A549 (cell line): Measurements from ENCODE around the gene DGKD. TPM values are rescaled to one million over a fixed set of nuclear protein-coding genes. Genes with fewer than 3 reads are reported as not detected.

Experiments used
- ATAC-seq, 2 experiments: fragments of 200-7000 bp in 1 of 2; fragments of >200 bp in 1 of 2; cut with Nextera tagmentation in 1 of 2; cut with Tn5 transposase in 1 of 2; 3 replicates each; pipeline versions ENCODE4 v1.8.0 to v1.9.1; 2018 to 2020; ENCODE audit warnings: mild to moderate bottlenecking in 1 of 2, moderate library complexity in 1 of 2
- CTCF ChIA-PET: fragments of 300-600 bp; sonication (Branson Sonifier 250); formaldehyde crosslinking; extraction: SDS; loops from one replicate; lab custom pipeline; 2021; ENCODE audit warnings: antibody characterized with exemption, inconsistent platforms; lab: Yijun Ruan, JAX
- POLR2A ChIA-PET: fragments of 350-600 bp; formaldehyde crosslinking; extraction: SDS; loops from one replicate; lab custom pipeline; 2021; ENCODE audit warnings: antibody characterized with exemption, inconsistent platforms; lab: Yijun Ruan, JAX
- DNase-seq, 2 experiments: peaks; one replicate each; pipeline versions ENCODE4 v3.0.0 to v3.0.0-alpha.2; 2011 to 2016; ENCODE audit warnings: low read depth in 1 of 2, low spot score in 1 of 2
- FAIRE-seq: peaks from 2 replicates; lab custom pipeline; 2011; peaks lifted over from hg19 to GRCh38; lab: Jason Lieb, UNC
- H3K27ac ChIP-seq, 2 experiments: fragments of >200 bp; sonication (Bioruptor Twin); formaldehyde crosslinking; 3 replicates each; pipeline ENCODE4 v1.5.1; 2016 to 2017
- H3K4me1 ChIP-seq: fragments of >200 bp; sonication (Bioruptor Twin); formaldehyde crosslinking; 3 replicates; pipeline ENCODE4 v1.6.1; 2016
- H3K4me2 ChIP-seq: fragments of >200 bp; sonication (Bioruptor Twin); formaldehyde crosslinking; 3 replicates; pipeline ENCODE4 v1.6.1; 2016
- H3K4me3 ChIP-seq: fragments of >200 bp; sonication (Bioruptor Twin); formaldehyde crosslinking; 3 replicates; pipeline ENCODE4 v1.5.1; 2016
- H3K9me3 ChIP-seq: fragments of >200 bp; sonication (Bioruptor Twin); formaldehyde crosslinking; 3 replicates; pipeline ENCODE4 v1.6.1; 2016
- ATOH8 ChIP-seq: fragments of 250-450 bp; sonication (Bioruptor Pico); IDR thresholded peaks from 2 replicates; pipeline ENCODE4 v1.5.0; 2020; ENCODE audit warnings: low read depth, mild to moderate bottlenecking, moderate library complexity
- BCL3 ChIP-seq: fragments of >200 bp; sonication (Bioruptor Twin); formaldehyde crosslinking; IDR thresholded peaks from 3 replicates; pipeline ENCODE4 v1.6.1; 2016
- CBX8 ChIP-seq: fragments of 200-600 bp; sonication (generic); IDR thresholded peaks from 2 replicates; pipeline ENCODE4 v1.6.1; 2016
- CHD4 ChIP-seq: fragments of 200-600 bp; sonication (generic); IDR thresholded peaks from 2 replicates; pipeline ENCODE4 v1.6.1; 2016; ENCODE audit warnings: antibody characterized with exemption, mild to moderate bottlenecking, borderline replicate concordance
- CTCF ChIP-seq: fragments of >200 bp; sonication (Bioruptor Twin); formaldehyde crosslinking; IDR thresholded peaks from 3 replicates; pipeline ENCODE4 v1.5.1; 2016
- EP300 ChIP-seq, 2 experiments: fragments of >200 bp; sonication (Bioruptor Twin); formaldehyde crosslinking; IDR thresholded peaks; 2 replicates in 1 of 2; 3 replicates in 1 of 2; pipeline ENCODE4 v1.6.1; 2016 to 2017
- FOSL2 ChIP-seq, 2 experiments: fragments of 450-650 bp in 1 of 2; fragments of >200 bp in 1 of 2; sonication (Bioruptor Twin) in 1 of 2; formaldehyde crosslinking; IDR thresholded peaks; 2 replicates each; pipeline versions ENCODE4 v1.5.0 to v1.6.1; 2016 to 2020; ENCODE audit warnings: mild to moderate bottlenecking in 1 of 2, moderate library complexity in 1 of 2
- GATA3 ChIP-seq: IDR thresholded peaks from 2 replicates; pipeline ENCODE4 v1.6.1; 2012; ENCODE audit warnings: borderline replicate concordance
- HDAC2 ChIP-seq: fragments of 200-600 bp; sonication (generic); IDR thresholded peaks from 2 replicates; pipeline ENCODE4 v1.6.1; 2016
- HOXA7 ChIP-seq: fragments of 250-450 bp; sonication (Bioruptor Pico); IDR thresholded peaks from 2 replicates; pipeline ENCODE4 v1.5.0; 2020; ENCODE audit warnings: mild to moderate bottlenecking, moderate library complexity
- HOXB13 ChIP-seq: fragments of 250-450 bp; sonication (Bioruptor Pico); IDR thresholded peaks from 2 replicates; pipeline ENCODE4 v1.5.0; 2020; ENCODE audit warnings: low read depth, mild to moderate bottlenecking, moderate library complexity
- JUNB ChIP-seq: fragments of >200 bp; sonication (Bioruptor Twin); formaldehyde crosslinking; IDR thresholded peaks from 2 replicates; pipeline ENCODE4 v1.6.1; 2016
- KDM1A ChIP-seq: fragments of 200-600 bp; sonication (generic); IDR thresholded peaks from 2 replicates; pipeline ENCODE4 v1.6.1; 2016; ENCODE audit warnings: low read depth, mild to moderate bottlenecking
- MAFK ChIP-seq: fragments of 450-650 bp; IDR thresholded peaks from 2 replicates; pipeline ENCODE4 v1.6.1; 2014; ENCODE audit not compliant: partially characterized antibody
- MAZ ChIP-seq: fragments of 150-350 bp; IDR thresholded peaks from 2 replicates; pipeline ENCODE4 v1.6.1; 2014; ENCODE audit warnings: antibody characterized with exemption, low read depth, low read length, borderline replicate concordance
- MYC ChIP-seq: IDR thresholded peaks from 2 replicates; pipeline ENCODE4 v1.6.1; 2012; ENCODE audit warnings: mild to moderate bottlenecking, inconsistent platforms, low read length, improper control_type of control experiment, borderline replicate concordance
- PBX3 ChIP-seq: IDR thresholded peaks from 2 replicates; pipeline ENCODE4 v1.6.1; 2012
- RAD21 ChIP-seq, 2 experiments: fragments of >200 bp in 1 of 2; sonication (Bioruptor Twin) in 1 of 2; formaldehyde crosslinking in 1 of 2; IDR thresholded peaks in 1 of 2; conservative IDR thresholded peaks in 1 of 2; 2 replicates in 1 of 2; 3 replicates in 1 of 2; pipeline ENCODE4 v1.6.1; 2012 to 2018; ENCODE audit warnings: inconsistent platforms in 1 of 2
- RCOR1 ChIP-seq: fragments of 150-350 bp; IDR thresholded peaks from 2 replicates; pipeline ENCODE4 v1.6.1; 2014; ENCODE audit warnings: antibody characterized with exemption, low read length, low read depth
- REST ChIP-seq: fragments of 200-600 bp; sonication (generic); IDR thresholded peaks from 2 replicates; pipeline ENCODE4 v1.6.1; 2016; ENCODE audit warnings: antibody characterized with exemption, mild to moderate bottlenecking, moderate library complexity
- SMC3 ChIP-seq: fragments of >200 bp; sonication (Bioruptor Twin); formaldehyde crosslinking; IDR thresholded peaks from 3 replicates; pipeline ENCODE4 v1.6.1; 2018; ENCODE audit warnings: inconsistent platforms
- USF2 ChIP-seq: fragments of 450-650 bp; IDR thresholded peaks from 2 replicates; pipeline ENCODE4 v1.6.1; 2014; ENCODE audit warnings: antibody characterized with exemption
- WGBS: methylation state at CpG from one replicate; pipeline ENCODE4 v1.1.6; 2017; ENCODE audit errors: missing lambda C conversion rate; 5-methylcytosine and 5-hydroxymethylcytosine counted together
- polyA plus RNA-seq, 4 experiments: library from polyadenylated mRNA; depleted of rRNA in 3 of 4; stranded (reverse); fragments of >200 nt; fragmentation: RNase III in 1 of 4; extraction: RNeasy Plus Mini Kit Qiagen cat#74134 plus additional on column Dnase treatment in 1 of 4; gene quantifications; 2 replicates in 3 of 4; 3 replicates in 1 of 4; pipeline ENCODE4 v1.2.3, GENCODE V29; 2011 to 2017

The DGKD gene
- polyA plus RNA-seq, 2 of the 4 experiments (the other 2 are of a cell fraction): 68.8 to 99.6 TPM

- TF ChIP-seq REST (no peak), CTCF (peak; percentile 65), HOXB13 (CRISPR knock-in tag) (no peak), KDM1A (no peak), FOSL2 (IDR thresholded peaks at IDR 0.05) (no peak), FOSL2 (CRISPR knock-in tag; IDR thresholded peaks at IDR 0.05) (no peak), CBX8 (no peak), GATA3 (0 out of 2 replicates have a peak, but pooled peaks have one; percentile 12), SMC3 (peak; percentile 78), RAD21 (conservative IDR thresholded peaks at IDR 0.05 in 1 of 2, IDR thresholded peaks at IDR 0.05 in 1 of 2) (peak; percentile 74 to 79), PBX3 (no peak), HDAC2 (no peak), ATOH8 (no peak)
Observed at GRCh38 chr2:233449081-233449901, 95.0 kb downstream of the DGKD start (continued).

GRCh38 chr2:233449921-233450863 is 95.9 kb downstream of the DGKD start:
- DNase-seq (no peak), FAIRE-seq (no peak), ATAC-seq (peak in 1 of 2 experiments; percentile 5; a peak in 2 of 6 replicates)
- H3K9me3 ChIP-seq: no peaks in the 10 kb centered on the region
- ChIA-PET CTCF (interaction anchor here (0.6 to 20.8 kb wide), 7 partner anchors 27 to 408 kb away, joined by 3 to 356 read pairs (median 11); no protein-coding TSS in a partner anchor), POLR2A (no interaction called here)
- no peak overlapping the region for H3K4me3 ChIP-seq
- peak overlapping the region; percentile 93 to 94 for H3K27ac ChIP-seq
- no peak overlapping the region; the same call in 2 of the 3 replicates for H3K4me2 ChIP-seq
- 92% methylated on average over 28 of the region's 33 CpGs for WGBS
- H3K4me1 ChIP-seq: peaks cover 61% of the 10 kb centered on the region
- no peak for TF ChIP-seq RCOR1
- TF ChIP-seq BCL3: no peak
- TF ChIP-seq HOXA7: no peak
- TF ChIP-seq HOXB13 (CRISPR knock-in tag): no peak
- TF ChIP-seq GATA3: no peak
- no peak for TF ChIP-seq CHD4
- no peak for TF ChIP-seq USF2
- TF ChIP-seq PBX3: no peak
- TF ChIP-seq MAFK: no peak
- TF ChIP-seq EP300 (IDR thresholded peaks at IDR 0.05): no peak
- no peak for TF ChIP-seq JUNB
- TF ChIP-seq MAZ: no peak
- TF ChIP-seq MYC: no peak
